Epithelial cell of proximal tubule (primary cell): ENCODE results near the gene FAM50A. TPM values are rescaled to one million over a fixed set of nuclear protein-coding genes. Genes with fewer than 3 reads are reported as not detected.
A peak's percentile ranks its signal among the peaks of the same experiment; 100 is the strongest.

Experiments
- DNase-seq: peaks from one replicate; pipeline ENCODE4 v3.0.0-alpha.2; 2011; ENCODE audit warnings: low read depth
- H3K4me3 ChIP-seq: 2 replicates; pipeline ENCODE4 v1.5.1; 2011; ENCODE audit warnings: low read depth, mild to moderate bottlenecking, low read length
- total RNA-seq: library from RNA; depleted of rRNA; stranded (reverse); fragments of >200 nt; gene quantifications from 2 replicates; pipeline ENCODE4 v1.2.3, GENCODE V29; 2015
- TF ChIP-seq, protein P1 (sequence below): conservative IDR thresholded peaks from 2 replicates; pipeline ENCODE4 v1.5.1; 2012; ENCODE audit warnings: low read depth, mild to moderate bottlenecking, low read length

FAM50A gene
- total RNA-seq, 1 donor from 2014 or later, result 74.1 TPM

DNA sequence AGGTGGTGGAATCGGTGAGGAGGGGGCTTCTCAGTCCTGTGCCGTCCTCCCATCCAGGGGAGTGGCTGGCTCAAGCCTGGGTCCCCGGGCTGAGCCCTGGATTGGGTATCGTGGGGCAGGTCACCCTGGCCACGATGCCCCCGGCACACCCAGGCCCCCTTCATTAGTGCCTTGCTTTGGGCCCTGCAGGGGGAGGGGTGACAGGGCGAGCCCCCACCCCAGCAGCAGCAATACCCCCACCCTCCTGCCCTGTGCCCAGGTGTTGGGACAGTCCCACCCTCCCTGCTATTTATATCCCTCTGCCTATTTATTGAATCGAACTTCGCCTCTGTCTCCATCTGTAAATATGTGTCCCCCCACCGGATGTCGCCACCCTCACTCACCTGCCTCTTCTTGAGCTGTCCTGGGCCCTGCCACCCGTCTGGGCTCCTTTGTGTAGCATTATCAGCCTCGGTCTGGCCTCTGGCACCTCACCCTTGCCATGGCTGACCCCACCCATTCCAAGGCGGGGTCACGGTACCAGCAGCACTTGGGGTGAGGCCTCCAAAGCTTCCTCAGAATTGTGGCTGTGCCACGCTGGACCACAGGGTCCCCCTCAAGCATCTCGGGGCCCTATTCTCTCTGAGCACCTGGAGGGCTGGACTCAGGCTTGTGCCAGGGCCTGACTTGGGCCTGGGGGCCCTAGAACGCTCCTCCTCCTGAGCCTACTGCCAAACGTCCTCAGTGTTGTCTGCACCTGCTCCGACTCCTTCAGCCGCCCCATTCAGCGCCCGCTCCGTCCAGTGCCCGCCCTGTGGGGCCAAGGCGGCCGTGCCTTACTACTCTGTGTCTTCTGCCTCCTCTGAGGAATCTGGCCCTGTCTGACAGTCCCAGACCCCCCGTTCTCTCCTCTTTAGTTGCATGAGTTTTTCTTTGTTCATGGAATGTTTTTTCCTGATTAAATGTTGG, 29.0 kb downstream of the FAM50A start:
- H3K4me3 ChIP-seq, result no peak overlapping the region
- DNase-seq, result no peak
- TF ChIP-seq, protein P1, sequence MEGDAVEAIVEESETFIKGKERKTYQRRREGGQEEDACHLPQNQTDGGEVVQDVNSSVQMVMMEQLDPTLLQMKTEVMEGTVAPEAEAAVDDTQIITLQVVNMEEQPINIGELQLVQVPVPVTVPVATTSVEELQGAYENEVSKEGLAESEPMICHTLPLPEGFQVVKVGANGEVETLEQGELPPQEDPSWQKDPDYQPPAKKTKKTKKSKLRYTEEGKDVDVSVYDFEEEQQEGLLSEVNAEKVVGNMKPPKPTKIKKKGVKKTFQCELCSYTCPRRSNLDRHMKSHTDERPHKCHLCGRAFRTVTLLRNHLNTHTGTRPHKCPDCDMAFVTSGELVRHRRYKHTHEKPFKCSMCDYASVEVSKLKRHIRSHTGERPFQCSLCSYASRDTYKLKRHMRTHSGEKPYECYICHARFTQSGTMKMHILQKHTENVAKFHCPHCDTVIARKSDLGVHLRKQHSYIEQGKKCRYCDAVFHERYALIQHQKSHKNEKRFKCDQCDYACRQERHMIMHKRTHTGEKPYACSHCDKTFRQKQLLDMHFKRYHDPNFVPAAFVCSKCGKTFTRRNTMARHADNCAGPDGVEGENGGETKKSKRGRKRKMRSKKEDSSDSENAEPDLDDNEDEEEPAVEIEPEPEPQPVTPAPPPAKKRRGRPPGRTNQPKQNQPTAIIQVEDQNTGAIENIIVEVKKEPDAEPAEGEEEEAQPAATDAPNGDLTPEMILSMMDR, result no peak

DNA sequence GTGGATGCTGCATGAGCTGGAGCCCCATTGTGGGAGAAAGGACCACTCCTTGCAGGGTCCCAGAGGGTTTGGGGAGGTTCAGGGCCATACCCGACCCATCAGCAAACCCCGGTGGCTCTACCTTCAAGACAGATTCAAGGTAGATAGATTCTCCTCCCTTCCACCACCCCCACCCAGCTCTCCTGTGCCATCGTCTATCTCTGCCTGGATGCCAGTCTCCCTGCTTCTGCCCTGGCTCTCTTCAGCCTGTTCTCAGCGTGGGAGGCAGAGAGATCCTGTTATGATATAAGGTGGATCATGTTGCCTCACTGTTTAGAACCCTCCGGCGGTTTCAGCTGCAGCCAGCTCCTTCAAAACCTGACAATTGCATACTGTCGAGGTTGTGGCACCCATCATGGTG, 29.7 kb downstream of the FAM50A start:
- no peak overlapping the region for H3K4me3 ChIP-seq
- no peak for DNase-seq
- TF ChIP-seq, protein P1, result no peak

DNA sequence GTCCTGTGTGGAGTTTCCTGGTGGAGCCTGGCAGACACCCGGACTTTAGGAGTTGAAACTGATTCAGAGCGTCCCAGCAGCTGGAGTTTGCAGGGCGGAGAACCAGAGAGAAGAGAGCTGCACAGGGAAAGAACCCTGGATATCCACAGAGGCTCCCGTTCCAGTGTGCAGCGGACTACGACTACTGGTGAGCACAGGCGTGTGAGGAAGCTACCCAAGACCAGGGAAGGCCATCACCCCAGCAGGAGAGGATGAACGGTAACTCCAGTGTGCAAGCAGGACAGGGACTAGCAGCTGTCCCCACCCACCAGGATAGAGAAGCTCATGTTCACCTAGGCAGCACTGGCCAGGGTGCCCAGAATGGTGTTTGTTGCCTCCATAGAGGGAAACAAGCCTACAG, 32.9 kb downstream of the FAM50A start:
- no peak overlapping the region for H3K4me3 ChIP-seq
- TF ChIP-seq, protein P1, result no peak
- DNase-seq, result no peak

DNA sequence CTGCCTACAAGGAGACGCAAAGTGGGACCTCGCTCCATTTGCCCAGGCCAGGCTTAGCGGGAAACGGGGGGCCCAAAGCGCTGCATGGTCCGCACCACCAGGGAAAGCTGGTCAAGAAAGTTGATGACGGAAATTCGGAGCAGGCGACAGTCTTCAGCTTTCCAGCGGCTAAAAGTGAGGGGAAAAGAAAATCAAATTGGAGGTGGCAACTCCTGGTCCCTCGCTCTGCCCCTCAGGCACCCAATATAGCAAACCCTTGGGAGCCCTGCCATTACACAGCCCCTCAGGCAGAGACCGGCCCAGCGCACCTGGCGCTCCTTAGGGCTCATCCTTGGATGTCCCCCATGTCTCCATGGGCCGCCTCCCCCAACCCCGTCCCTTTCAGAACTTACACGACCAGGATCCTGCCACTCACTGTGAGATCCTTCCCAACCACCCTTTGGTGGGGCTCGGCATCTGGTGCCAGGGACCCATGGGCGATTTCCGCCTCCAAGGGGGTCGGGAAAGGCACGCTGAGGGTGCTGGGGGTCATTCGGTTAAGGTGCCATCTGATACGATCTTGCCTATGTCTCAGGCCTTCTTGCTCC, 34.0 kb downstream of the FAM50A start:
- H3K4me3 ChIP-seq, result peak overlapping the region; percentile 49
- no peak for DNase-seq
- TF ChIP-seq, protein P1, result no peak

DNA sequence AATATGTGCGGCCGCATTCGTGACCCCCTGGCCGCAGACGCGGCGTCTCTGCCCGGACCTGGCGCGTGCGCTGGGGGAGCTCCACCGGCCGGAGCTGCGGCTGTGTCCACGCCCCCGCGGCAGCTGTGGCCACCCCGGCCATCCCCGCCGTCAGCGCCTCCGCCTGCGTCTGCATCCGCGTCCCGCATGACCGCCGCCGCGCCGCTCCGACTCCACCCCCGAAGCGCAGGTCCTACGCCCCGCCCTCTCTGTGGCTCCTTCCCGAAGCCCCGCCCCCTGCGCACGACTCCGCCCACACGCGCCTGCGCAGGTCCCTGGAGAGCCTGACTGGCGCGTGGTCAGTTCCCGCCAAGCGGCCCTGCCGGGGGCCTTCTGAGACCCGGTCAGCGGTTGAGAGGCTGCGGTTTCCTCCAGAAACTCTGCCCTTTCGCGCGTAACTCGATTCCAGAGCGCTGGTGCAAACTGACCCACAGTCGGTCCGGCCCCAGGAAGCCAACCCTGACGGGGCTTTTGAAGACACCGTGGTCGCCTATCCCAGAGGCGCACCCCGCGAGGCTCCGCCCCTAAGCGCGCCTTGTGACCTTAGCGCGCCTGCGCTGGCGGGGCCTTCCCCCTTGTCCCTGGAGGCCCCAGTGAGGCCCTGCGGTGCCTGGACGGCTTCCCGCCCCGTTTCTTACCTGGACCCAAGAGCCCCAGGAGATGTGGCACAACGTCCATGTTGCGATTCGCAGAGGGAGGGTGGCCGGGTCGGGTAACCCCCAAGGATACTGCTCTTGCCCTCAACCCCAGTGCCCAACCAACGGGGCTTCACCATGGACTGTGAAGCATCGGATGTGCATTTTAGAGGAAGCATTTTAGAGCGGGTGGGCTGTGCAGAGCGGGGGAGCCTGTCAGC, 35.0 kb downstream of the FAM50A start, which contains the start of gene LAGE3:
LAGE3 (minus strand) TSS at position 554 of the 895 bp plus-strand sequence; CDS start at position 188, 366 bp downstream.
- peak within 1 kb of the TSS; percentile 49 for H3K4me3 ChIP-seq
- DNase-seq, result no peak
- TF ChIP-seq, protein P1, result no peak

DNA sequence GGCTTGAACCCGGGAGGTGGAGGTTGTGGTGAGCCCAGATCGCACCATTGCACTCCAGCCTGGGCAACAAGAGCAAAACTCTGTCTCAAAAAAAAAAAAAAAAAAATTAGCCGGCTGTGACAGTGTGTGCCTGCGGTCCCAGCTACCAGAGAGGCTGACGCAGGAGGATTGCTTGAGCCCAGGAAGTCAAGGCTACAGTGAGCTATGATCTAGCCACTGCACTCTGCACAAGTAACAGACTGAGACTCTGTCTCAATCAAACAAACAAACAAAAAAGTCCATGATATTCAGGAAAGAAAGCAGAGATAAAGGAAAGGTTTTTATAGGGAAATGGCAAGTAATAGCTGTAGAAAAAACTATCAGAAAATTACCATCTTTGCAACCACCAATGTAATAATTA, 37.3 kb downstream of the FAM50A start:
- DNase-seq, result no peak
- TF ChIP-seq, protein P1, result no peak
- H3K4me3 ChIP-seq, result no peak overlapping the region
